ENCODE results near the gene PPP6R2.
"Not testable (repeated sequence)": the region's sequence is repeated elsewhere in the genome, so short reads cannot be mapped to it uniquely, and the experiment has no call there.

The PPP6R2 gene

DNA sequence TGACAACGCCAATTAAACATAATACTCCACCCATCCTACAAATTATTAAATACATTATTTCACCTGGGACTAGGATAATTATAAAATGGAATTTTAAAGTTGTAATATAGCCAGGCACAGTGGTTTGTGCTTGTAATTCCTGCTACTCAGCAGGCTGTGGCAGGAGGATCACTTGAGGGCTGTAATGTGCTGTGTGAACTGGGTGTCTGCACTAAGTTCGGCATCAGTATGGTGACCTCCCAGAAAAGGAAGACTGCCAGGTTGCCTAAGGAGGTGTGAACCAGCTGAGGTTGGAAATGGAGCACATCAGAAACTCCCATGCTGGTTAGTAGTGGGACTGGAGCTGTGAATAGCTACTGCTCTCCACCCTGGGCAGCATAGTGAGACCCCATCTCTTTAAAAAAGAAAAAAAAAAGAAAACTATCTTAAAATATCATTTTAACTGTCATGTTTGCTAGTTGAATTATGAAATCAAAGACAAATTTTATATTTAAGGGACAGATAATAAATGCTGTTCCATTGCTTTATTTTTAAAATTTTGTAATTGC lies 28.0 kb downstream of the PPP6R2 start:
- H3K27ac ChIP-seq: no peak overlapping the region
- TF ChIP-seq, protein P1, sequence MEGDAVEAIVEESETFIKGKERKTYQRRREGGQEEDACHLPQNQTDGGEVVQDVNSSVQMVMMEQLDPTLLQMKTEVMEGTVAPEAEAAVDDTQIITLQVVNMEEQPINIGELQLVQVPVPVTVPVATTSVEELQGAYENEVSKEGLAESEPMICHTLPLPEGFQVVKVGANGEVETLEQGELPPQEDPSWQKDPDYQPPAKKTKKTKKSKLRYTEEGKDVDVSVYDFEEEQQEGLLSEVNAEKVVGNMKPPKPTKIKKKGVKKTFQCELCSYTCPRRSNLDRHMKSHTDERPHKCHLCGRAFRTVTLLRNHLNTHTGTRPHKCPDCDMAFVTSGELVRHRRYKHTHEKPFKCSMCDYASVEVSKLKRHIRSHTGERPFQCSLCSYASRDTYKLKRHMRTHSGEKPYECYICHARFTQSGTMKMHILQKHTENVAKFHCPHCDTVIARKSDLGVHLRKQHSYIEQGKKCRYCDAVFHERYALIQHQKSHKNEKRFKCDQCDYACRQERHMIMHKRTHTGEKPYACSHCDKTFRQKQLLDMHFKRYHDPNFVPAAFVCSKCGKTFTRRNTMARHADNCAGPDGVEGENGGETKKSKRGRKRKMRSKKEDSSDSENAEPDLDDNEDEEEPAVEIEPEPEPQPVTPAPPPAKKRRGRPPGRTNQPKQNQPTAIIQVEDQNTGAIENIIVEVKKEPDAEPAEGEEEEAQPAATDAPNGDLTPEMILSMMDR (conservative IDR thresholded peaks at IDR 0.05): no peak
- no peak for TF ChIP-seq ZFX (IDR thresholded peaks at IDR 0.05)

DNA sequence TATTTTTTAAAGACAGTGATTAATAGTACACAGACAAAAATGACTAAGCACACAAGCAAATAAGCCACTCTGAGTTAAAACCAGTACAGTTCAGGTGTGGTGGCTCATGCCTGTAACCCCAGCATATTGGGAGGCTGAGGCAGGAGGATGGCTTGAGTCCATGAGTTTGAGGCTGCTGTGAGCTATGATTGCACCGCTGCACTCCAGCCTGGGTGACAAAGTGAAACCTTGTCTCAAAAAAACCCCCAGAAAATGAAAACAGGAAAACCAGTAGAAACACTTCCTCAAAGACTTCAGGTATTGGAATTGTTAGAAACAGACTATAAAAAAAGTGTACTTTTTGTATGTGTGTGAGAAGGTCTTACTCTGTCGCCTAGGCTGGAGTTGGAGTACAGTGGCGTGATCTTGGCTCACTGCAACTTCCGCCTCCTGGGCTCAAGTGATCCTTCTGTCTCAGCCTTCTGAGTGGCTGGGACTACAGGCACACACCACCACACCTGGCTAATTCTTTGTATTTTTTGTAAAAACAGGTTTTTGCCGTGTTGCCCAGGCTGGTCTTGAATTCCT lies 33.0 kb downstream of the PPP6R2 start:
- TF ChIP-seq, protein P1 (conservative IDR thresholded peaks at IDR 0.05): no peak
- no peak for TF ChIP-seq ZFX (IDR thresholded peaks at IDR 0.05)
- H3K27ac ChIP-seq: no peak overlapping the region

DNA sequence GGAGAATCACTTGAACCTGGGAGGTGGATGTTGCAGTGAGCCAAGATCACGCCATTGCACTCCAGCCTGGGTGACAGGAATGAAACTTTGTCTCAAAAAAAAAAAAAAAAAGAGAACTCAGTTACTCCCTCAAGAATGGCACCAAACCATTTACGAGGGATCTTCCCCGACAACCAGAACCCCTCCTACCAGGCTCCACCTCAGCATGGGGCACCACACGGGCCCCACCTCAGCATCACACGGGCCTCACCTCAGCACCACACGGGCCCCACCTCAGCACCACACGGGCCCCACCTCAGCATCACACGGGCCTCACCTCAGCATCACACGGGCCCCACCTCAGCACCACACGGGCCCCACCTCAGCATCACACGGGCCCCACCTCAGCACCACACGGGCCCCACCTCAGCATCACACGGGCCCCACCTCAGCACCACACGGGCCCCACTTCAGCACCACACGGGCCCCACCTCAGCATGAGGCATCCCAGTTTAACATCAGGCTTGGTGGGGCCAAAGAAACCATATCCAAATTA lies 38.0 kb downstream of the PPP6R2 start:
- H3K27ac ChIP-seq: not testable (repeated sequence)

DNA sequence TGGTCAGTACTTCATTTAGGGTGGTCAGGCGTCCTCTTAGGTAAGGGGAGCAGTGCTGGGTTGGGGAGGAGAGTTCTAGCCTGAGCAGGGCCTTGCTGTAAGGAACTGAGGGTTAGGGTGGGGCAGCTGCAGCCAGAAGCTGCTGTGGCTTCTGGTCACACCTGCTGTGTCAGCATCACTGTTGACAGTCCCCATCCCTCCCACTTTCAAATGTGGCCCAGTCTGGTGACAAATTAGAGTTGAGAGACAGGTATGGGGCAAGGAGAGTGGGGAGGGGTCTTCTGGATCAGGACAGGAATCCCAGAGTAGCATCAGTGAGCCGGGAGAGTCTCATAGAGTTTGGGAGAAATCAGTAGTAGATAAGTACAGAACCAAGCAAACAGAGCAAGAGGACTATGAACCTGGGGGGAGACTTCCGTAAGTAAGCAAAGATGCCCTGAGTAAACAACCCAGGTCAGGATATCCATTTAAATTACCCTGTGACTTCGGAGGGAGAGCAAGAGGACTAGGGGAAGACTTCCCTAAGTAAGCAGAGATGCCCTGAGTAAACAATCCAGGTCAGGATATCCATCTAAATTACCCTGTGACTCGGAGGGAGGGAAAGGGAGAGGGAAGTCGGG lies 53.7 kb downstream of the PPP6R2 start:
- no peak for TF ChIP-seq ZFX (IDR thresholded peaks at IDR 0.05)
- TF ChIP-seq, protein P1 (conservative IDR thresholded peaks at IDR 0.05): no peak
- peak overlapping the region; percentile 88 for H3K27ac ChIP-seq

DNA sequence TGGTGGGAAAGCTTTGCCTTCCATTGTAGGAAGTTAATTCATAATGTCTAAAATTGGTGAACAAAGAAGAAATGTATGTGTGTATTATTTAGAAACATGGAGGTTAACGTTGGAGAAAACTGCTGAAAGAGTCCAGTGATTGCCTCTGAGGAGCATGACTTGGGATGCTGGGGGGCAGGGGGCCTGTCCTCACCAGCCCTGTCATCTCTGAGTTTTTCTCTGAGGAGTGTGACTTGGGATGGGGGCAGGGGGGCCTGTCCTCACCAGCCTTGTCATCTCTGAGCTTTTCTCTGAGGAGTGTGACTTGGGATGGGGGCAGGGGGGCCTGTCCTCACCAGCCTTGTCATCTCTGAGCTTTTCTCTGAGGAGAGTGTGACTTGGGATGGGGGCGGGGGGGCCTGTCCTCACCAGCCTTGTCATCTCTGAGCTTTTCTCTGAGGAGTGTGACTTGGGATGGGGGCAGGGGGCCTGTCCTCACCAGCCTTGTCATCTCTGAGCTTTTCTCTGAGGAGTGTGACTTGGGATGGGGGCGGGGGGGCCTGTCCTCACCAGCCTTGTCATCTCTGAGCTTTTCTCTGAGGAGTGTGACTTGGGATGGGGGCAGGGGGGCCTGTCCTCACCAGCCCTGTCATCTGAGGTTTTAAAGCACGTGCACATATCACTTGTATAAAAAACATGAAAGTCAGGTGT lies 54.4 kb downstream of the PPP6R2 start:
- H3K27ac ChIP-seq: peak overlapping the region; percentile 88

DNA sequence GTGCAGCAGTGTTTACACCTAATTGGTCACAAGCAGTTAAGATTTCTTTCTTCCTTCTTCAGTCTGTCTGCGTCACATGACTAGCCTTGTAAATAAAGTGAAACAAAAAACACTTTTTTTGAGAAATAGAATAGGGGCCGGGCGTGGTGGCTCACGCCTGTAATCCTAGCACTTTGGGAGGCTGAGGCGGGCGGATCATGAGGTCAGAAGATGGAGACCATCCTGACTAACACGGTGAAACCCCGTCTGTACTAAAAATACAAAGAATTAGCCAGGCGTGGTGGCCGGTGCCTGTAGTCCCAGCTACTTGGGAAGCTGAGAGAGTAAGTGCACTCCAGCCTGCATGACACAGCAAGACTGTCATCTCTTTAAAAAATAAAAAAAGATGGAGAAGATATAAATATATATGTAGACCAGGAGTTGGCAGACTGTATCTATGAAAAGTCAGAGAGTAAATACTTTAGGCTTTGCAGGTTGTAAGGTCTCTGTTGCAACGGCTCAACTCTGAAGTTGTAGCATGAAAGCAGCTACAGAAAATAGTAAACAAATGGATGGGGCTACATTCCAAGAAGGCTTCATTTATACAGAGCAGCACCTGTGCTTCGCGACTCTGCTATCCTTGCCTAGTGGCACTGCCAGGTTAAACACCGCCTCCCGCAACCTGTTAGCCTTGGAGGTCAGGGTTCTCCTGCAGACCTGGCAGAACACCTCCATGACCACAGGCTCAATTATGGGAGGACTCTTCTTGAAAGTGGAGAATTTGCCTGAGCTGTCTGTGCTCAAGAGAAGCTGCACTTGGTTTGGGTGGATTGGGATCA lies 55.9 kb downstream of the PPP6R2 start:
- TF ChIP-seq, protein P1 (conservative IDR thresholded peaks at IDR 0.05): no peak
- no peak for TF ChIP-seq ZFX (IDR thresholded peaks at IDR 0.05)
- H3K27ac ChIP-seq: peak overlapping the region; percentile 88

DNA sequence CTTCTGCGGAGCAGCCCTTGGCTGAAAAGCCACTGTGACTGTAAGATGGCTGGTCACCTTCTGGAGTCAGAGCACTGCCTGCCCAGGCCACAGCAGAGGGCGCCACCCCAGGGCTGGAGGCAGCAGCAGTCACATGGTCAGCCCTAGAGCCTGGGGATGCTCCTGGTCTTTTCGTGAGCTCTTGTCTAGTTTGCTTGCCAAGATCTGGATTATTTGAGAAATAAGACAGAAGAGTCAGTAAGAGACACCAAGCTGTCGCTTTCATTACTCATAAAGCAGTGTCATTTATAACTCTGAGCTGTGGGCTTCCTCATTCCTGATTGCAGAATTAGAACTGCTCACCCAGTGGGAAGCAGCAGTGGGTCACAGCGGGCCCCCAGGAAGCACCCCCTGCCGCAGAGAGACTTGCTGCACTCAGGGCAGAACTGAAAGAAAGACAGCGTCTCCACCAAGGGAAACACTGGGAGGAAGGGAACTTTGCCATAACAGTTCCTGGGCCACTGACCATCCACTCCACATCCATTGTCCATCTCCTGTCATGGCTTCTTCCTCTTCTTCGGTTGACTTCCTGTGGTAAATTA lies 56.7 kb downstream of the PPP6R2 start:
- TF ChIP-seq, protein P1 (conservative IDR thresholded peaks at IDR 0.05): no peak; the same call in 1 of the 2 replicates
- TF ChIP-seq ZFX (IDR thresholded peaks at IDR 0.05): no peak; the same call in 1 of the 2 replicates
- peak overlapping the region; percentile 88 for H3K27ac ChIP-seq

Measured in C4-2B (cell line).